Epithelial cell of esophagus (primary cell): ENCODE results near the gene UNC5C.
A peak's percentile ranks its signal among the peaks of the same experiment; 100 is the strongest.

Source experiments
- DNase-seq: peaks from one replicate; pipeline ENCODE4 v3.0.0; 2010; ENCODE audit warnings: low read depth
- H3K4me3 ChIP-seq: 2 replicates; pipeline ENCODE4 v1.5.1; 2011; ENCODE audit warnings: mild to moderate bottlenecking, low read length, control low read depth
- CTCF ChIP-seq: IDR thresholded peaks from 2 replicates; pipeline ENCODE4 v1.5.1; 2011; ENCODE audit warnings: low read depth, mild to moderate bottlenecking, low read length, control low read depth, inconsistent platforms; ENCODE audit not compliant: insufficient read depth; ENCODE audit errors: missing control alignments

The UNC5C gene

DNA sequence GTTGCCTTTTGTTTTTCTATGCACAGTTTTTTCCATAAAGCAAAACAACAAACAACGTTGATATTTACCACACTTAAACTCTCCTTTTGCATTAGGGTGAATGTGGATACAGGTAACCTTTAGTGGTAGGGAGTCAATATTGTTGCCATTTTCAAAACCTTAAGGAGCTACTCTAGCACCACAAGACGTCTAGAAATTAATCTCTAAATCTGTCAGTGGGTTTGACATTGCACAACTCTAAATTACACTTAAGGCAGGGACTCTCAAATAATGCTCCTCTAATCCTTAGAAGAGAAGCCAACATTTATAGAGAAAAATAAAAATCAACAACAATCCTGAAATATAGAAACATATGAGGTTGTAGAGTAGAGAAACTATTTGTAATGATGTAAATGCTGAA is 297.2 kb downstream of the UNC5C start:
- no peak for DNase-seq
- H3K4me3 ChIP-seq, result no peak overlapping the region
- no peak for TF ChIP-seq CTCF

DNA sequence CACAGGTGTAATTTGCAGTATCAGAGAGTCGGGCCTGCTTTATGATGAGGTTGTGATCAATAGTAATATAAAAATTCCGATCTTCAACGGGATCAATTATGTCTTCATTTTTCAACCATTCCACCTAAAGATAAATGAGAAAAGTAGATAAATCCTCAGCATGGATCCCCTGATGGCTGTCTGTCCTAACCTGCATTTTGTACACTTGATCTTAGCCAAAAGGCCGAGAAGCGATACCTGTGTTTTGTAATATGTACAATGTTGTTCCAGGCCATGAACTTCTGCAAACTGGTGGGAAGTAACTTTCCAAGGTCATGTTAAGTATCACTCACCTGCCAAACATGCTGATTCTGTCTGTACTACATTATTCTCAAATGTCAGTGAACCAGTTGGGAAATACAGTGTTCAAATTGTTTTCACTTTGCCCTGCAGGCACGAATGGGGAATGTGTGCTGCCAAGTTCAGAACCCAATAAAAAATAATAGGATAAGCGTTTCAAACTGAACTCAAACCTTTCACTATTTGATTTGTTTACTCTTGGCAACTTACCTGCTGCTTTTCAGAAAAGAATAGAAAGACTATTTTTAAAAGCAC is 298.1 kb downstream of the UNC5C start:
- TF ChIP-seq CTCF, result no peak
- peak; percentile 68 for DNase-seq

GRCh38 chr4:95249426-95250021 is 299.2 kb downstream of the UNC5C start:
- no peak for DNase-seq
- H3K4me3 ChIP-seq, result no peak overlapping the region
- no peak for TF ChIP-seq CTCF

More for the DNA sequence above, 298.1 kb downstream of the UNC5C start:
- H3K4me3 ChIP-seq, result no peak overlapping the region

GRCh38 chr4:95248720-95249425 is 299.9 kb downstream of the UNC5C start:
- peak; percentile 40 for DNase-seq
- H3K4me3 ChIP-seq, result no peak overlapping the region
- no peak for TF ChIP-seq CTCF

- no peak overlapping the region for H3K4me3 ChIP-seq
- no peak for TF ChIP-seq CTCF
- DNase-seq, result no peak
Observed at GRCh38 chr4:95243892-95244291, 304.9 kb downstream of the UNC5C start.

- DNase-seq, result no peak
- TF ChIP-seq CTCF, result no peak
- H3K4me3 ChIP-seq, result no peak overlapping the region
Observed at GRCh38 chr4:95238554-95238953, 310.2 kb downstream of the UNC5C start.
